ENCODE results near the gene TEAD3. TPM values are rescaled to one million over a fixed set of nuclear protein-coding genes. Genes with fewer than 3 reads are reported as not detected.

Gene TEAD3
- total RNA-seq, 2 experiments from 2014 or later, result 1.4 to 1.5 TPM

- Mint-ChIP-seq H3K27me3 (no peaks in the 10 kb centered on the region), H3K4me1 (no peaks in the 10 kb centered on the region), H3K36me3 (ENCODE audit: low read depth) (peaks cover 37% of the 10 kb centered on the region), H3K27ac (no peak overlapping the region), H3K4me3 (no peak overlapping the region), H3K9me3 (ENCODE audit: low read depth) (peaks cover 12% of the 10 kb centered on the region)
- ChIA-PET POLR2A (no interaction called here), CTCF (interaction anchor here (1.4 kb wide), 1 partner anchor 101 kb away, joined by 4 read pairs; no protein-coding TSS in a partner anchor)
- intact Hi-C loops (cut with DNase I, micrococcal nuclease), result no loop called here
- no peak for DNase-seq
- no peak for ATAC-seq
Measured at GRCh38 chr6:35429463-35429862, 67.4 kb downstream of the TEAD3 start.

GRCh38 chr6:35428421-35429149 lies 68.3 kb downstream of the TEAD3 start:
- Mint-ChIP-seq H3K27me3 (no peaks in the 10 kb centered on the region), H3K27ac (no peak overlapping the region), H3K4me1 (no peaks in the 10 kb centered on the region), H3K9me3 (ENCODE audit: low read depth) (peaks cover 12% of the 10 kb centered on the region), H3K36me3 (ENCODE audit: low read depth) (peaks cover 37% of the 10 kb centered on the region), H3K4me3 (no peak overlapping the region)
- no peak for ATAC-seq
- CTCF ChIA-PET, result interaction anchor here (0.7 to 1.6 kb wide), 4 partner anchors 13 to 176 kb away, joined by 3 to 5 read pairs (median 4); partner anchors contain the start of gene PPARD
- no peak for DNase-seq
- POLR2A ChIA-PET, result no interaction called here
- intact Hi-C loops (cut with DNase I, micrococcal nuclease), result no loop called here

GRCh38 chr6:35427851-35428321 lies 69.0 kb downstream of the TEAD3 start:
- POLR2A ChIA-PET, result no interaction called here
- ATAC-seq (no peak), DNase-seq (no peak)
- no peak overlapping the region for H3K27ac Mint-ChIP-seq
- CTCF ChIA-PET, result interaction anchor here (0.9 to 1.6 kb wide), 3 partner anchors 13 to 134 kb away, joined by 3 to 5 read pairs (median 4); partner anchors contain the start of gene PPARD
- no peaks in the 10 kb centered on the region for H3K4me1 Mint-ChIP-seq
- H3K4me3 Mint-ChIP-seq, result no peak overlapping the region
- intact Hi-C loops (cut with DNase I, micrococcal nuclease), result no loop called here
- H3K9me3 Mint-ChIP-seq (ENCODE audit: low read depth), result peaks cover 12% of the 10 kb centered on the region
- no peaks in the 10 kb centered on the region for H3K27me3 Mint-ChIP-seq
- H3K36me3 Mint-ChIP-seq (ENCODE audit: low read depth), result peaks cover 39% of the 10 kb centered on the region

- POLR2A ChIA-PET, result no interaction called here
- intact Hi-C loops (cut with DNase I, micrococcal nuclease), result no loop called here
- CTCF ChIA-PET, result interaction anchor here (0.9 to 1.6 kb wide), 3 partner anchors 12 to 134 kb away, joined by 3 to 5 read pairs (median 4); partner anchors contain the start of gene PPARD
- peaks cover 39% of the 10 kb centered on the region for H3K36me3 Mint-ChIP-seq (ENCODE audit: low read depth)
- no peak for DNase-seq
- no peak overlapping the region for H3K27ac Mint-ChIP-seq
- H3K4me3 Mint-ChIP-seq, result no peak overlapping the region
- ATAC-seq, result no peak
- no peaks in the 10 kb centered on the region for H3K27me3 Mint-ChIP-seq
- peaks cover 12% of the 10 kb centered on the region for H3K9me3 Mint-ChIP-seq (ENCODE audit: low read depth)
- no peaks in the 10 kb centered on the region for H3K4me1 Mint-ChIP-seq
Measured at GRCh38 chr6:35427435-35427834, 69.4 kb downstream of the TEAD3 start.

GRCh38 chr6:35426074-35426473 lies 70.8 kb downstream of the TEAD3 start:
- no peak for ATAC-seq
- Mint-ChIP-seq H3K27ac (no peak overlapping the region), H3K9me3 (ENCODE audit: low read depth) (peaks cover 12% of the 10 kb centered on the region), H3K27me3 (no peaks in the 10 kb centered on the region), H3K36me3 (ENCODE audit: low read depth) (peaks cover 43% of the 10 kb centered on the region), H3K4me1 (no peaks in the 10 kb centered on the region), H3K4me3 (no peak overlapping the region)
- no peak for DNase-seq
- CTCF ChIA-PET, result no interaction called here
- intact Hi-C loops (cut with DNase I, micrococcal nuclease), result no loop called here
- POLR2A ChIA-PET, result no interaction called here

- ChIA-PET CTCF (interaction anchor here (0.7 kb wide), 1 partner anchor 11 kb away, joined by 3 read pairs; no protein-coding TSS in a partner anchor), POLR2A (no interaction called here)
- peaks cover 44% of the 10 kb centered on the region for H3K36me3 Mint-ChIP-seq (ENCODE audit: low read depth)
- no peak for DNase-seq
- intact Hi-C loops (cut with DNase I, micrococcal nuclease), result no loop called here
- H3K4me3 Mint-ChIP-seq, result no peak overlapping the region
- H3K27me3 Mint-ChIP-seq, result no peaks in the 10 kb centered on the region
- ATAC-seq, result no peak
- no peak overlapping the region for H3K27ac Mint-ChIP-seq
- peaks cover 12% of the 10 kb centered on the region for H3K9me3 Mint-ChIP-seq (ENCODE audit: low read depth)
- H3K4me1 Mint-ChIP-seq, result no peaks in the 10 kb centered on the region
Measured at GRCh38 chr6:35425284-35425683, 71.6 kb downstream of the TEAD3 start.

Small RNA genes within 50 kb of the gene (microRNA-seq; reads per million reads assigned to microRNA genes)
- gene MIR7111 (ENCODE audit: borderline replicate concordance), result 8.5 reads per million, percentile 25 among the genes with 10 or more reads in this experiment

Other genes with a start within 250 kb of the TEAD3 start
- 10 to 100 TPM; 35.2 to 40.1 TPM for gene ZNF76, start 237.3 kb downstream of the TEAD3 start, total RNA-seq
- gene DEF6, start 199.3 kb downstream of the TEAD3 start, total RNA-seq, result 10 to 100 TPM; 74.1 to 86.6 TPM
- 10 to 100 TPM; 16.5 to 19.2 TPM for gene PPARD, start 154.5 kb downstream of the TEAD3 start, total RNA-seq
- gene FANCE, start 44.7 kb downstream of the TEAD3 start, total RNA-seq, result 10 to 100 TPM; 14.3 to 14.8 TPM
- gene RPL10A, start 28.7 kb downstream of the TEAD3 start, total RNA-seq, result 1,000 to 10,000 TPM; 1,952 to 2,334 TPM
- gene TULP1, start 15.8 kb upstream of the TEAD3 start, total RNA-seq, result not detected
- 100 to 1,000 TPM; 140 to 141 TPM for gene FKBP5, start 191.8 kb upstream of the TEAD3 start, total RNA-seq
- 1 to 10 TPM; 1.3 to 3.0 TPM for gene ARMC12, start 240.0 kb upstream of the TEAD3 start, total RNA-seq

All from activated CD4-positive, alpha-beta T cell treated with anti-CD3 and anti-CD28 coated beads for 36 hours (primary cell).